Endothelial cell of umbilical vein (primary cell): ENCODE data around the gene ZHX3. TPM values are rescaled to one million over a fixed set of nuclear protein-coding genes. Genes with fewer than 3 reads are reported as not detected.

Experiments used
- BruUV-seq: library from RNA; stranded (reverse); fragments of 400-500 nt; replicated peaks from 2 replicates; lab custom pipeline; 2021; lab: Mats Ljungman, UMichigan
- CTCF ChIA-PET: fragments of 300-600, 350-600 bp; sonication (Branson Sonifier 250); formaldehyde crosslinking; loops from one replicate; lab custom pipeline; 2021; ENCODE audit warnings: antibody characterized with exemption, inconsistent platforms; lab: Charles Lee
- POLR2A ChIA-PET: fragments of 300-600, 350-600 bp; sonication (Branson Sonifier 250); formaldehyde crosslinking; loops from one replicate; lab custom pipeline; 2021; ENCODE audit warnings: antibody characterized with exemption, inconsistent platforms; lab: Charles Lee
- DNase-seq: peaks from one replicate; pipeline ENCODE4 v3.0.0-alpha.2; 2011; ENCODE audit warnings: low read depth, low spot score
- FAIRE-seq: peaks from 2 replicates; lab custom pipeline; 2011; peaks lifted over from hg19 to GRCh38; lab: Jason Lieb, UNC
- H2AFZ ChIP-seq: 2 replicates; pipeline ENCODE4 v1.6.0; 2012; ENCODE audit warnings: low read depth, low read length, control low read depth, inconsistent platforms
- H3K27ac ChIP-seq: 2 replicates; pipeline ENCODE4 v1.5.1; 2011; ENCODE audit warnings: low read depth, mild to moderate bottlenecking, control low read depth, low read length, moderate library complexity; ENCODE audit not compliant: insufficient read depth
- H3K27me3 ChIP-seq, 2 experiments: 2 replicates each; pipeline versions ENCODE4 v1.6.0 to v1.6.1; 2011; ENCODE audit warnings: low read length in 2 of 2, mixed read lengths in 1 of 2; ENCODE audit not compliant: control insufficient read depth in 2 of 2, insufficient read depth in 2 of 2
- H3K36me3 ChIP-seq, 2 experiments: 2 replicates in 1 of 2; 3 replicates in 1 of 2; pipeline ENCODE4 v1.5.1; 2011; ENCODE audit warnings: low read length in 2 of 2, mild to moderate bottlenecking in 1 of 2, moderate library complexity in 1 of 2; ENCODE audit not compliant: control insufficient read depth in 2 of 2, insufficient read depth in 2 of 2; ENCODE audit errors: extremely low read depth in 1 of 2
- H3K4me1 ChIP-seq: 3 replicates; pipeline ENCODE4 v1.5.1; 2011; ENCODE audit warnings: mild to moderate bottlenecking, low read length; ENCODE audit not compliant: control insufficient read depth, insufficient read depth; ENCODE audit errors: extremely low read depth
- H3K4me2 ChIP-seq: 2 replicates; pipeline ENCODE4 v1.6.1; 2011; ENCODE audit warnings: low read length, control low read depth, mixed read lengths; ENCODE audit not compliant: insufficient read depth
- H3K4me3 ChIP-seq, 3 experiments: fragments of 200-600 bp in 1 of 3; sonication (generic), shearing (Covaris generic) in 1 of 3; replicated peaks in 1 of 3; 2 replicates each; pipeline ENCODE4 v1.5.1; 2011 to 2016; ENCODE audit warnings: control low read depth in 3 of 3, low read length in 3 of 3, mild to moderate bottlenecking in 2 of 3, inconsistent platforms in 1 of 3, low read depth in 1 of 3, moderate library complexity in 1 of 3; ENCODE audit not compliant: insufficient read depth in 1 of 3
- H3K79me2 ChIP-seq: 2 replicates; pipeline ENCODE4 v1.6.0; 2012; ENCODE audit warnings: low read length, inconsistent platforms; ENCODE audit not compliant: control insufficient read depth, insufficient read depth
- H3K9ac ChIP-seq: replicated peaks from 2 replicates; pipeline ENCODE3; 2011; ENCODE audit warnings: low read length, control low read depth; ENCODE audit not compliant: insufficient read depth; ENCODE audit errors: extremely low read depth
- H3K9me1 ChIP-seq: replicated peaks from 3 replicates; pipeline ENCODE4 v1.6.0; 2011; ENCODE audit warnings: mild to moderate bottlenecking, low read length; ENCODE audit not compliant: control insufficient read depth, insufficient read depth; ENCODE audit errors: extremely low read depth
- H3K9me3 ChIP-seq: replicated peaks from 2 replicates; pipeline ENCODE4 v1.5.1; 2012; ENCODE audit warnings: low read length, inconsistent platforms; ENCODE audit not compliant: control insufficient read depth, insufficient read depth
- H4K20me1 ChIP-seq: replicated peaks from 2 replicates; pipeline ENCODE3; 2011; ENCODE audit warnings: mild to moderate bottlenecking, low read length; ENCODE audit not compliant: control insufficient read depth, insufficient read depth; ENCODE audit errors: extremely low read depth
- CTCF ChIP-seq, 2 donors: IDR thresholded peaks; 1 replicate in 1 of 2; 2 replicates in 1 of 2; pipeline ENCODE4 v1.5.1; 2011; ENCODE audit warnings: low read length in 2 of 2, mild to moderate bottlenecking in 2 of 2, moderate library complexity in 2 of 2, control low read depth in 1 of 2, inconsistent platforms in 1 of 2, low read depth in 1 of 2; ENCODE audit not compliant: insufficient read depth in 1 of 2; ENCODE audit errors: extremely low read depth in 1 of 2
- EZH2 ChIP-seq: IDR thresholded peaks from 2 replicates; pipeline ENCODE4 v1.6.1; 2012; ENCODE audit warnings: borderline replicate concordance, low read depth, mild to moderate bottlenecking, moderate library complexity, low read length, inconsistent platforms; ENCODE audit not compliant: severe bottlenecking
- FOS ChIP-seq: IDR thresholded peaks from 2 replicates; pipeline ENCODE4 v1.6.1; 2011; ENCODE audit warnings: mild to moderate bottlenecking, low read length, moderate library complexity, borderline replicate concordance; ENCODE audit not compliant: insufficient read depth
- GATA2 ChIP-seq: IDR thresholded peaks from 2 replicates; pipeline ENCODE4 v1.7.0; 2011; ENCODE audit warnings: low read depth, mild to moderate bottlenecking, moderate library complexity, mixed read lengths, low read length; ENCODE audit not compliant: insufficient read length, insufficient read depth
- JUN ChIP-seq: IDR thresholded peaks from 2 replicates; pipeline ENCODE4 v1.6.1; 2011; ENCODE audit warnings: borderline replicate concordance, low read depth; ENCODE audit not compliant: insufficient read length, insufficient read depth
- MAX ChIP-seq: IDR thresholded peaks from 2 replicates; pipeline ENCODE4 v1.6.1; 2011; ENCODE audit not compliant: insufficient read depth, insufficient read length
- MYC ChIP-seq: IDR thresholded peaks from one replicate; pipeline ENCODE4 v1.6.1; 2011; ENCODE audit warnings: mild to moderate bottlenecking, low read depth, low read length
- POLR2A ChIP-seq: IDR thresholded peaks from 2 replicates; pipeline ENCODE4 v1.6.1; 2012; ENCODE audit warnings: low read depth, mild to moderate bottlenecking, control low read depth, low read length
- POLR2AphosphoS5 ChIP-seq: IDR thresholded peaks from 2 replicates; pipeline ENCODE4 v1.6.1; 2012; ENCODE audit warnings: low read depth, mild to moderate bottlenecking, control low read depth, low read length, moderate library complexity; ENCODE audit not compliant: insufficient read depth
- dilution Hi-C: fragments of 300-500 bp; cut with MboI; formaldehyde crosslinking; loops from one replicate; pipeline ENCODE4 v1.15.0; 2019; ENCODE audit warnings: low sequenced_read_pairs; ENCODE audit not compliant: extremely low pct_ligation_motif_present
- intact Hi-C: fragments of 100-400 bp; cut with micrococcal nuclease; formaldehyde crosslinking; loops from one replicate; pipeline ENCODE4 v1.10.0; 2022
- polyA plus RNA-seq, 4 experiments: library from polyadenylated mRNA; depleted of rRNA in 3 of 4; stranded (reverse) in 3 of 4; unstranded in 1 of 4; fragments of >200 nt; gene quantifications; 2 replicates each; pipeline versions ENCODE4 v1.2.1 to v1.2.3, GENCODE V29; 2011 to 2012; ENCODE audit warnings: missing spikeins in 1 of 4
- total RNA-seq: library from RNA; stranded (reverse); gene quantifications from 2 replicates; pipeline ENCODE4 v1.2.3, GENCODE V29; 2021

Gene ZHX3
- total and polyA plus RNA-seq, 2 donors (not counting 3 experiments of a cell fraction or from before 2014, with no cell fraction given), result 7.4 to 17.8 TPM

GRCh38 chr20:41345729-41346067 lies 28.2 kb upstream of the ZHX3 start:
- Histone ChIP-seq H3K27me3 (no peaks in the 10 kb centered on the region), H3K79me2 (no peaks in the 10 kb centered on the region), H3K27ac (no peak overlapping the region), H3K9me1 (no peaks in the 10 kb centered on the region), H3K4me1 (no peaks in the 10 kb centered on the region), H3K4me3 (no peak overlapping the region), H3K9ac (no peak overlapping the region), H4K20me1 (no peaks in the 10 kb centered on the region), H3K9me3 (no peaks in the 10 kb centered on the region), H2AFZ (no peak overlapping the region), H3K4me2 (no peak overlapping the region), H3K36me3 (no peaks in the 10 kb centered on the region)
- POLR2A ChIA-PET, result no interaction called here
- CTCF ChIA-PET, result interaction anchor here (1.2 kb wide), 1 partner anchor 173 kb away, joined by 3 read pairs; no protein-coding TSS in a partner anchor
- dilution Hi-C loops, result no loop called here
- no peak for DNase-seq
- intact Hi-C loops, result no loop called here
- BruUV-seq, result no TSS peak
- TF ChIP-seq FOS (no peak), POLR2AphosphoS5 (no peak), EZH2 (no peak), POLR2A (no peak), MYC (no peak), MAX (no peak), CTCF (IDR thresholded peaks at IDR 0.05; ENCODE audit: extremely low read depth in 1 of 2, insufficient read depth in 1 of 2, low read depth in 1 of 2, low read length in 2 of 2) (no peak), JUN (no peak), GATA2 (no peak)
- no peak for FAIRE-seq
